H1 (cell line): ENCODE results near the gene NOL3. TPM values are rescaled to one million over a fixed set of nuclear protein-coding genes. Genes with fewer than 3 reads are reported as not detected.

Experiments used
- CTCF ChIA-PET: fragments of 300-600 bp; sonication (Branson Sonifier 250); formaldehyde crosslinking; loops from one replicate; lab custom pipeline; 2021; ENCODE audit not compliant: partially characterized antibody; lab: Charles Lee
- POLR2A ChIA-PET: fragments of 300-600 bp; sonication (Branson Sonifier 250); formaldehyde crosslinking; loops from one replicate; lab custom pipeline; 2021; ENCODE audit warnings: inconsistent platforms; ENCODE audit not compliant: partially characterized antibody; lab: Charles Lee
- DNase-seq, 2 experiments: peaks; one replicate each; pipeline versions ENCODE4 v3.0.0 to v3.0.0-alpha.2; 2010 to 2022; ENCODE audit warnings: low spot score in 2 of 2, low read depth in 1 of 2, mixed read lengths in 1 of 2
- FAIRE-seq: peaks from 2 replicates; lab custom pipeline; 2011; peaks lifted over from hg19 to GRCh38; lab: Jason Lieb, UNC
- H2AFZ ChIP-seq: 2 replicates; pipeline ENCODE4 v1.8.1; 2012; ENCODE audit warnings: low read length, inconsistent platforms
- H2AK5ac ChIP-seq: 2 replicates; pipeline ENCODE4 v1.6.1; 2013; ENCODE audit warnings: low read depth, low read length
- H2BK120ac ChIP-seq: replicated peaks from 2 replicates; pipeline ENCODE3; 2013; ENCODE audit warnings: low read depth, low read length, inconsistent platforms
- H2BK12ac ChIP-seq: 2 replicates; pipeline ENCODE4 v1.6.1; 2013; ENCODE audit warnings: low read depth, low read length
- H2BK15ac ChIP-seq: 2 replicates; pipeline ENCODE4 v1.6.1; 2013; ENCODE audit warnings: low read length
- H2BK20ac ChIP-seq: 2 replicates; pipeline ENCODE4 v1.6.1; 2013; ENCODE audit warnings: low read length
- H2BK5ac ChIP-seq: 2 replicates; pipeline ENCODE4 v1.6.1; 2013; ENCODE audit warnings: low read depth, low read length
- H3K14ac ChIP-seq: 2 replicates; pipeline ENCODE4 v1.6.1; 2013; ENCODE audit warnings: inconsistent platforms; ENCODE audit not compliant: insufficient read length
- H3K18ac ChIP-seq: 2 replicates; pipeline ENCODE4 v1.6.1; 2013; ENCODE audit warnings: low read length; ENCODE audit errors: extremely low read depth
- H3K23ac ChIP-seq: 2 replicates; pipeline ENCODE4 v1.6.1; 2013; ENCODE audit warnings: inconsistent platforms; ENCODE audit not compliant: insufficient read length
- H3K23me2 ChIP-seq: 2 replicates; pipeline ENCODE4 v1.6.1; 2013; ENCODE audit warnings: low read depth, low read length
- H3K27ac ChIP-seq: 2 replicates; pipeline ENCODE4 v1.6.1; 2011; ENCODE audit warnings: low read depth, low read length, inconsistent platforms
- H3K27me3 ChIP-seq, 4 experiments: replicated peaks in 1 of 4; 1 replicate in 1 of 4; 2 replicates in 3 of 4; pipeline versions ENCODE4 v1.6.1 to v1.8.1; 2011 to 2013; ENCODE audit warnings: low read length in 3 of 4, mild to moderate bottlenecking in 3 of 4, inconsistent platforms in 2 of 4, mixed read lengths in 2 of 4, moderate library complexity in 1 of 4; ENCODE audit not compliant: control insufficient read depth in 3 of 4, insufficient read depth in 3 of 4; ENCODE audit errors: extremely low read depth in 1 of 4
- H3K36me3 ChIP-seq, 4 experiments: 2 replicates each; pipeline versions ENCODE4 v1.6.1 to v1.8.1; 2011 to 2013; ENCODE audit warnings: mild to moderate bottlenecking in 4 of 4, low read length in 3 of 4, moderate library complexity in 2 of 4, control low read depth in 1 of 4, inconsistent platforms in 1 of 4; ENCODE audit not compliant: insufficient read depth in 4 of 4, control insufficient read depth in 2 of 4
- H3K4ac ChIP-seq: replicated peaks from 2 replicates; pipeline ENCODE3; 2013; ENCODE audit warnings: low read length, low read depth, mixed read lengths, inconsistent platforms; ENCODE audit not compliant: insufficient read length
- H3K4me1 ChIP-seq, 4 experiments: replicated peaks in 1 of 4; 1 replicate in 1 of 4; 2 replicates in 3 of 4; pipeline versions ENCODE4 v1.6.1 to v1.8.1; 2011 to 2013; ENCODE audit warnings: low read length in 3 of 4, inconsistent platforms in 2 of 4, mixed read lengths in 1 of 4; ENCODE audit not compliant: insufficient read depth in 4 of 4, control insufficient read depth in 3 of 4
- H3K4me2 ChIP-seq, 2 experiments: 2 replicates each; pipeline versions ENCODE4 v1.6.1 to v1.8.1; 2011 to 2013; ENCODE audit warnings: low read depth in 2 of 2, low read length in 2 of 2, control low read depth in 1 of 2, inconsistent platforms in 1 of 2, mild to moderate bottlenecking in 1 of 2; ENCODE audit not compliant: insufficient read depth in 1 of 2
- H3K4me3 ChIP-seq, 4 experiments: fragments of 200-600, 300-600 bp in 1 of 4; sonication (generic), shearing (Covaris generic), sonication (Bioruptor Twin) in 1 of 4; 2 replicates each; pipeline versions ENCODE4 v1.5.1 to v1.8.1; 2011 to 2016; ENCODE audit warnings: low read length in 4 of 4, low read depth in 3 of 4, control low read depth in 2 of 4, inconsistent platforms in 2 of 4, mild to moderate bottlenecking in 2 of 4, mixed read lengths in 1 of 4, moderate library complexity in 1 of 4; ENCODE audit not compliant: insufficient read depth in 2 of 4; ENCODE audit errors: extremely low read depth in 1 of 4
- H3K56ac ChIP-seq: replicated peaks from 2 replicates; pipeline ENCODE3; 2013; ENCODE audit warnings: low read depth, mild to moderate bottlenecking, mixed read lengths, low read length, inconsistent platforms; ENCODE audit not compliant: insufficient read length
- H3K79me1 ChIP-seq: 2 replicates; pipeline ENCODE4 v1.6.1; 2013; ENCODE audit warnings: low read depth, low read length, control low read depth
- H3K79me2 ChIP-seq, 2 experiments: 2 replicates each; pipeline versions ENCODE4 v1.6.1 to v1.8.1; 2012 to 2013; ENCODE audit warnings: low read length in 2 of 2, mild to moderate bottlenecking in 2 of 2, inconsistent platforms in 1 of 2; ENCODE audit not compliant: insufficient read depth in 2 of 2, control insufficient read depth in 1 of 2
- H3K9ac ChIP-seq, 4 experiments: replicated peaks in 1 of 4; 1 replicate in 1 of 4; 2 replicates in 3 of 4; pipeline versions ENCODE4 v1.6.1 to v1.8.1; 2011 to 2013; ENCODE audit warnings: low read depth in 3 of 4, low read length in 3 of 4, control low read depth in 2 of 4, mild to moderate bottlenecking in 2 of 4, moderate library complexity in 2 of 4, inconsistent platforms in 1 of 4; ENCODE audit errors: extremely low read depth in 1 of 4
- H3K9me3 ChIP-seq, 2 experiments: 2 replicates each; pipeline versions ENCODE4 v1.6.1 to v1.8.1; 2012 to 2013; ENCODE audit warnings: mild to moderate bottlenecking in 2 of 2, moderate library complexity in 2 of 2, control low read depth in 1 of 2, inconsistent platforms in 1 of 2, low read depth in 1 of 2, low read length in 1 of 2, mixed read lengths in 1 of 2; ENCODE audit not compliant: insufficient read depth in 2 of 2
- H4K20me1 ChIP-seq, 2 experiments: replicated peaks in 1 of 2; 2 replicates each; pipeline versions ENCODE3 to v1.8.1; 2011 to 2013; ENCODE audit warnings: inconsistent platforms in 2 of 2, low read length in 2 of 2, mild to moderate bottlenecking in 1 of 2; ENCODE audit not compliant: insufficient read depth in 2 of 2, control insufficient read depth in 1 of 2
- H4K5ac ChIP-seq: 2 replicates; pipeline ENCODE4 v1.6.1; 2013; ENCODE audit warnings: low read length, low read depth, mixed read lengths, inconsistent platforms; ENCODE audit not compliant: insufficient read length
- H4K8ac ChIP-seq: 2 replicates; pipeline ENCODE4 v1.8.0; 2013; ENCODE audit warnings: mild to moderate bottlenecking, moderate library complexity, low read length, inconsistent platforms; ENCODE audit not compliant: insufficient read depth; ENCODE audit errors: extremely low read depth
- H4K91ac ChIP-seq: replicated peaks from 2 replicates; pipeline ENCODE3; 2013; ENCODE audit warnings: low read length, mixed read lengths, inconsistent platforms; ENCODE audit not compliant: insufficient read length
- POLR2AphosphoS5 ChIP-seq: IDR thresholded peaks from 2 replicates; pipeline ENCODE4 v1.6.1; 2011; ENCODE audit warnings: low read depth, low read length
- WGBS, 2 experiments: shearing (Covaris generic) in 1 of 2; methylation state at CpG; one replicate each; pipeline versions ENCODE4 v1.1.6 to v1.1.7; 2013 to 2015; ENCODE audit warnings: low lambda C conversion rate in 2 of 2, mixed read lengths in 2 of 2, inconsistent platforms in 1 of 2, low coverage in 1 of 2, missing lambda C conversion rate in 1 of 2; ENCODE audit not compliant: insufficient replicate concordance in 2 of 2, insufficient coverage in 1 of 2, insufficient read length in 1 of 2; ENCODE audit errors: extremely low coverage in 1 of 2, missing lambda C conversion rate in 1 of 2; 5-methylcytosine and 5-hydroxymethylcytosine counted together
- polyA plus RNA-seq, 7 experiments: library from polyadenylated mRNA; depleted of rRNA in 3 of 7; stranded (reverse) in 5 of 7; unstranded in 2 of 7; fragments of >200 nt in 5 of 7; fragments of 200-250 nt in 2 of 7; gene quantifications; 1 replicate in 5 of 7; 2 replicates in 1 of 7; 4 replicates in 1 of 7; pipeline versions ENCODE4 v1.2.1 to v1.2.3, GENCODE V29; 2011 to 2013; ENCODE audit warnings: missing spikeins in 2 of 7, mixed read lengths in 2 of 7
- total RNA-seq: library from RNA; stranded (reverse); fragmentation: NEBNext Ultra II Directional; extraction: Animal tissue kit (Norgen Biotek cat#: 25700); gene quantifications from 2 replicates; pipeline ENCODE4 v1.2.1, GENCODE V29; 2021

Gene NOL3
- total and polyA plus RNA-seq, 2 of the 8 experiments (the other 6 are each of a cell fraction or from before 2014, with no cell fraction given): 2.2 to 4.6 TPM

GRCh38 chr16:67194260-67194659 lies 23.9 kb downstream of the NOL3 start:
- Histone ChIP-seq H3K4me3 (no peak overlapping the region), H3K56ac (no peak overlapping the region), H3K4ac (no peak overlapping the region), H4K8ac (no peak overlapping the region), H2AK5ac (no peak overlapping the region), H3K23me2 (peaks cover 9% of the 10 kb centered on the region), H2BK15ac (no peak overlapping the region), H3K4me2 (no peak overlapping the region; a peak in 1 of 4 replicates), H3K79me2 (peaks cover 8 to 17% of the 10 kb centered on the region in 2 experiments), H3K23ac (no peak overlapping the region), H2BK5ac (no peak overlapping the region), H2BK20ac (no peak overlapping the region), H3K79me1 (peaks cover 10% of the 10 kb centered on the region), H2AFZ (no peak overlapping the region), H3K27me3 (no peaks in the 10 kb centered on the region), H3K9ac (no peak overlapping the region), H4K91ac (no peak overlapping the region), H2BK12ac (no peak overlapping the region), H3K4me1 (peaks cover 0 to 12% (median 7%) of the 10 kb centered on the region in 4 experiments; a peak in 5 of 7 replicates), H3K18ac (no peak overlapping the region), H4K20me1 (peaks cover 5 to 29% of the 10 kb centered on the region in 2 experiments), H4K5ac (no peak overlapping the region), H3K14ac (no peak overlapping the region), H2BK120ac (no peak overlapping the region), H3K9me3 (no peaks in the 10 kb centered on the region), H3K36me3 (peaks cover 18 to 44% (median 34%) of the 10 kb centered on the region in 4 experiments), H3K27ac (no peak overlapping the region)
- 79% methylated on average over 6 of the region's 6 CpGs; no CpG with 5 or more reads in 1 of the 2 experiments for WGBS, 2 experiments
- CTCF ChIA-PET: interaction anchor here (1.3 to 8.7 kb wide), 5 partner anchors 9 to 91 kb away, joined by 3 to 111 read pairs (median 6); no protein-coding TSS in a partner anchor
- POLR2A ChIA-PET: interaction anchor here (0.8 to 1.3 kb wide), 4 partner anchors 10 to 53 kb away, joined by 3 to 5 read pairs (median 3); partner anchors contain the start of genes B3GNT9 and FHOD1
- FAIRE-seq (no peak), DNase-seq (no peak)
- TF ChIP-seq POLR2AphosphoS5: no peak
